Measurements from ENCODE around the gene PUDP. TPM values are rescaled to one million over a fixed set of nuclear protein-coding genes. Genes with fewer than 3 reads are reported as not detected.

The PUDP gene
- total RNA-seq, 1 experiment from 2014 or later = 41.2 TPM

- Histone ChIP-seq H3K27ac (ENCODE audit: low read length) (peak overlapping the region; percentile 69), H3K9me2 (replicated peaks; ENCODE audit: insufficient read depth, low read length) (no peaks in the 10 kb centered on the region), H3K9me3 (ENCODE audit: low read length) (no peaks in the 10 kb centered on the region), H3K4me2 (ENCODE audit: low read depth, low read length, poor library complexity, severe bottlenecking) (peak overlapping the region; percentile 18), H3K36me3 (ENCODE audit: insufficient read depth, low read length) (peaks cover 5% of the 10 kb centered on the region; the same call in 1 of the 2 replicates), H2AFZ (ENCODE audit: low read length) (no peak overlapping the region), H3K4me3 (ENCODE audit: low read length) (no peak overlapping the region), H3K27me3 (ENCODE audit: low read length) (no peaks in the 10 kb centered on the region), H3K79me2 (ENCODE audit: low read length) (peaks cover 90% of the 10 kb centered on the region), H4K20me1 (ENCODE audit: insufficient read depth, low read depth, low read length) (no peaks in the 10 kb centered on the region), H3K9ac (ENCODE audit: low read length) (no peak overlapping the region), H3K4me1 (ENCODE audit: low read length) (peaks cover 60% of the 10 kb centered on the region)
- no peak for DNase-seq
These were observed 8.9 kb upstream of the PUDP start for GRCh38 chrX:7156879-7157278.

GRCh38 chrX:7155163-7155562 lies 7.2 kb upstream of the PUDP start:
- H3K9ac ChIP-seq (ENCODE audit: low read length) = no peak overlapping the region; the same call in 1 of the 2 replicates
- H2AFZ ChIP-seq (ENCODE audit: low read length) = no peak overlapping the region
- H3K9me3 ChIP-seq (ENCODE audit: low read length) = no peaks in the 10 kb centered on the region
- H3K27me3 ChIP-seq (ENCODE audit: low read length) = no peaks in the 10 kb centered on the region
- peak overlapping the region; percentile 2 for H3K4me2 ChIP-seq (ENCODE audit: low read depth, low read length, poor library complexity, severe bottlenecking)
- H3K36me3 ChIP-seq (ENCODE audit: insufficient read depth, low read length) = peaks cover 11% of the 10 kb centered on the region; the same call in 1 of the 2 replicates
- peak overlapping the region; percentile 31; the same call in 1 of the 2 replicates for H3K27ac ChIP-seq (ENCODE audit: low read length)
- H4K20me1 ChIP-seq (ENCODE audit: insufficient read depth, low read depth, low read length) = no peaks in the 10 kb centered on the region
- DNase-seq = no peak
- no peak overlapping the region for H3K4me3 ChIP-seq (ENCODE audit: low read length)
- peaks cover 68% of the 10 kb centered on the region for H3K4me1 ChIP-seq (ENCODE audit: low read length)
- no peaks in the 10 kb centered on the region for H3K9me2 ChIP-seq (replicated peaks; ENCODE audit: insufficient read depth, low read length)
- peaks cover 93% of the 10 kb centered on the region for H3K79me2 ChIP-seq (ENCODE audit: low read length)

DNA sequence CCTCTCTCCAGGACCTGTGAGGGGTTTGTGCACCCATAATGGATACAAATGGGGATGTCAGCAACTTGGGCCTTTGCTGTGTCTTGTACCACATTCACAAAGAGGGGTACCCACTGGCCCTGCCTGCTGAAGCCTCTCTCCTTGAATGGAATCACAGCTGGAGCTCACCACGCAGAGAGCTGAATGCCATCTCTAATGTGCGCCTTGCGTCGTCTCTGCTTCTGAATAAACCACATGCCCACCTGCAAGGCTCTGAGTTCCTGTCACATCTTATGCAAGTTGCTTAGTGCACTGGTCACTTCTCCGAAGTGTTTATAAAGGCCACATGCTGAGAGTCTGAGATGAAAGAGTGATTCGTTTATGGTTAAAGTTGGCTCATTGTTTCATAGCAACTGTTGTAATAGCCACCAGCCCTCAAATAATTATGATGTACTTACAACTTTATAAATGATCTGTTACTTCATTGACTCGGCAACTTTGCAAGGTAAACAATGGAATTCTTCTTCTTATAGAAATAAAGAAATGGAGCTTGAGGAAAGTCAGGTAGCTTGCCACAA lies 6.2 kb upstream of the PUDP start:
- H3K27me3 ChIP-seq (ENCODE audit: low read length) = no peaks in the 10 kb centered on the region
- peaks cover 77% of the 10 kb centered on the region for H3K4me1 ChIP-seq (ENCODE audit: low read length)
- H4K20me1 ChIP-seq (ENCODE audit: insufficient read depth, low read depth, low read length) = no peaks in the 10 kb centered on the region
- no peaks in the 10 kb centered on the region for H3K9me2 ChIP-seq (replicated peaks; ENCODE audit: insufficient read depth, low read length)
- no peak overlapping the region for H3K27ac ChIP-seq (ENCODE audit: low read length)
- no peak overlapping the region for H3K4me2 ChIP-seq (ENCODE audit: low read depth, low read length, poor library complexity, severe bottlenecking)
- H3K36me3 ChIP-seq (ENCODE audit: insufficient read depth, low read length) = peaks cover 16% of the 10 kb centered on the region; the same call in 1 of the 2 replicates
- no peak overlapping the region for H3K4me3 ChIP-seq (ENCODE audit: low read length)
- no peak overlapping the region for H3K9ac ChIP-seq (ENCODE audit: low read length)
- DNase-seq = no peak
- H3K9me3 ChIP-seq (ENCODE audit: low read length) = no peaks in the 10 kb centered on the region
- H3K79me2 ChIP-seq (ENCODE audit: low read length) = peaks cover 93% of the 10 kb centered on the region
- no peak overlapping the region for H2AFZ ChIP-seq (ENCODE audit: low read length)

GRCh38 chrX:7153231-7153630 lies 5.3 kb upstream of the PUDP start:
- H3K4me2 ChIP-seq (ENCODE audit: low read depth, low read length, poor library complexity, severe bottlenecking) = no peak overlapping the region
- peaks cover 16% of the 10 kb centered on the region; the same call in 1 of the 2 replicates for H3K36me3 ChIP-seq (ENCODE audit: insufficient read depth, low read length)
- H3K27ac ChIP-seq (ENCODE audit: low read length) = no peak overlapping the region
- H4K20me1 ChIP-seq (ENCODE audit: insufficient read depth, low read depth, low read length) = no peaks in the 10 kb centered on the region
- H3K9ac ChIP-seq (ENCODE audit: low read length) = no peak overlapping the region
- H3K9me3 ChIP-seq (ENCODE audit: low read length) = no peaks in the 10 kb centered on the region
- peaks cover 93% of the 10 kb centered on the region for H3K79me2 ChIP-seq (ENCODE audit: low read length)
- no peak overlapping the region for H2AFZ ChIP-seq (ENCODE audit: low read length)
- no peak overlapping the region for H3K4me3 ChIP-seq (ENCODE audit: low read length)
- DNase-seq = no peak
- H3K27me3 ChIP-seq (ENCODE audit: low read length) = no peaks in the 10 kb centered on the region
- H3K4me1 ChIP-seq (ENCODE audit: low read length) = peaks cover 78% of the 10 kb centered on the region
- H3K9me2 ChIP-seq (replicated peaks; ENCODE audit: insufficient read depth, low read length) = no peaks in the 10 kb centered on the region

GRCh38 chrX:7149411-7149810 lies 1.5 kb upstream of the PUDP start:
- no peaks in the 10 kb centered on the region for H3K9me3 ChIP-seq (ENCODE audit: low read length)
- peaks cover 90% of the 10 kb centered on the region for H3K79me2 ChIP-seq (ENCODE audit: low read length)
- peaks cover 70% of the 10 kb centered on the region for H3K4me1 ChIP-seq (ENCODE audit: low read length)
- H2AFZ ChIP-seq (ENCODE audit: low read length) = no peak overlapping the region
- no peaks in the 10 kb centered on the region for H4K20me1 ChIP-seq (ENCODE audit: insufficient read depth, low read depth, low read length)
- H3K36me3 ChIP-seq (ENCODE audit: insufficient read depth, low read length) = peaks cover 16% of the 10 kb centered on the region; the same call in 1 of the 2 replicates
- DNase-seq = peak; percentile 65
- H3K9ac ChIP-seq (ENCODE audit: low read length) = peak overlapping the region; percentile 90
- peak overlapping the region; percentile 81 for H3K4me3 ChIP-seq (ENCODE audit: low read length)
- H3K9me2 ChIP-seq (replicated peaks; ENCODE audit: insufficient read depth, low read length) = no peaks in the 10 kb centered on the region
- no peaks in the 10 kb centered on the region for H3K27me3 ChIP-seq (ENCODE audit: low read length)
- H3K4me2 ChIP-seq (ENCODE audit: low read depth, low read length, poor library complexity, severe bottlenecking) = peak overlapping the region; percentile 89
- peak overlapping the region; percentile 92 for H3K27ac ChIP-seq (ENCODE audit: low read length)

DNA sequence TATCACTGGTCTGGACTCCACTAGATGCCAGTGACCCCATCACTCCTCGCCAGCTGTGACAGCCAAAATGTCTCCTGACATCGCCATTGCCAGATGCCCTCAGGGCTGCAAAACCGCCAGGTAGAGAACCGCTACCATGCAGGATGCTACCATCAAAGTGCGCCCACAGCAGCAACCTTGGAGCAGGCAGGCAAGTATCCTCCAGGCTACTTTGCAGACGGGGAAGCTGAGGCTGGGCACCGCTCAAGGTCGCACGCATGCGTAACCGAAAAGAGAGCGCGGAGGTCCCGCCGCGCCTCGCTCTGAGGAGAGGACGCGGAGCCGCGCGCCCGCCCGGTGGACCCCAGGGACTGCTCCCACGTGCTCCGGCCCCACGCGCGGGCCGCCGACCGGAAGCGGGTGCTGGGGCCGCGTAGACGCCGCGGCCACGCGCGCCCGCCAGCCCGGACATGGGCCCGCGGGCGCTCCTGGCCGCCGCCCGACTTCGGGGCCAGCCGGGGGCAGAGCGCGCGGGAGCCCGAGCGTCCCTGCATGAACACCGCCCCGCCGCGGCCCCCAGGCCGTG lies 458 bp downstream of the PUDP start, which contains the start of gene STS:
TSS of gene STS (plus strand) at position 300 of the 565 bp plus-strand sequence. CDS start 105,488 bp downstream, outside the sequence.
- no peaks in the 10 kb centered on the region for H3K9me2 ChIP-seq (replicated peaks; ENCODE audit: insufficient read depth, low read length)
- peak within 1 kb of the TSS; percentile 92 for H3K27ac ChIP-seq (ENCODE audit: low read length)
- peak within 1 kb of the TSS; percentile 89 for H3K4me2 ChIP-seq (ENCODE audit: low read depth, low read length, poor library complexity, severe bottlenecking)
- DNase-seq = peak; percentile 90
- peak within 1 kb of the TSS; percentile 90 for H3K9ac ChIP-seq (ENCODE audit: low read length)
- peak within 1 kb of the TSS; percentile 81 for H3K4me3 ChIP-seq (ENCODE audit: low read length)
- H4K20me1 ChIP-seq (ENCODE audit: insufficient read depth, low read depth, low read length) = no peaks in the 10 kb centered on the region
- H2AFZ ChIP-seq (ENCODE audit: low read length) = peak within 1 kb of the TSS; percentile 19; the same call in 1 of the 2 replicates
- H3K4me1 ChIP-seq (ENCODE audit: low read length) = peaks cover 67% of the 10 kb centered on the region
- H3K27me3 ChIP-seq (ENCODE audit: low read length) = no peaks in the 10 kb centered on the region
- H3K79me2 ChIP-seq (ENCODE audit: low read length) = peaks cover 90% of the 10 kb centered on the region
- H3K9me3 ChIP-seq (ENCODE audit: low read length) = no peaks in the 10 kb centered on the region
- peaks cover 16% of the 10 kb centered on the region; the same call in 1 of the 2 replicates for H3K36me3 ChIP-seq (ENCODE audit: insufficient read depth, low read length)

- H3K4me3 ChIP-seq (ENCODE audit: low read length) = peak overlapping the region; percentile 81
- peak overlapping the region; percentile 90 for H3K9ac ChIP-seq (ENCODE audit: low read length)
- H3K27ac ChIP-seq (ENCODE audit: low read length) = peak overlapping the region; percentile 92
- peak; percentile 89 for DNase-seq
- H3K79me2 ChIP-seq (ENCODE audit: low read length) = peaks cover 93% of the 10 kb centered on the region
- no peaks in the 10 kb centered on the region for H3K27me3 ChIP-seq (ENCODE audit: low read length)
- H3K36me3 ChIP-seq (ENCODE audit: insufficient read depth, low read length) = peaks cover 20% of the 10 kb centered on the region
- H2AFZ ChIP-seq (ENCODE audit: low read length) = no peak overlapping the region
- no peaks in the 10 kb centered on the region for H4K20me1 ChIP-seq (ENCODE audit: insufficient read depth, low read depth, low read length)
- H3K4me1 ChIP-seq (ENCODE audit: low read length) = peaks cover 69% of the 10 kb centered on the region
- no peaks in the 10 kb centered on the region for H3K9me3 ChIP-seq (ENCODE audit: low read length)
- H3K9me2 ChIP-seq (replicated peaks; ENCODE audit: insufficient read depth, low read length) = no peaks in the 10 kb centered on the region
- H3K4me2 ChIP-seq (ENCODE audit: low read depth, low read length, poor library complexity, severe bottlenecking) = peak overlapping the region; percentile 89
These were observed 1.1 kb downstream of the PUDP start for GRCh38 chrX:7146703-7147412.

All from Karpas-422 (cell line).